H9 (cell line): ENCODE data around the gene NOX1. TPM values are rescaled to one million over a fixed set of nuclear protein-coding genes. Genes with fewer than 3 reads are reported as not detected.

Source experiments
- DNase-seq: peaks from one replicate; pipeline ENCODE4 v3.0.0-alpha.2; 2017
- H2AFZ ChIP-seq: one replicate; pipeline ENCODE4 v1.6.1; 2013; ENCODE audit warnings: mild to moderate bottlenecking, low read length, control low read depth, moderate library complexity
- H2AK5ac ChIP-seq: 2 replicates; pipeline ENCODE4 v1.6.1; 2013; ENCODE audit warnings: low read length, control low read depth, mixed read lengths; ENCODE audit not compliant: insufficient read length
- H2BK120ac ChIP-seq: one replicate; pipeline ENCODE4 v1.6.1; 2013; ENCODE audit warnings: low read depth, mild to moderate bottlenecking, low read length, control low read depth, inconsistent platforms; ENCODE audit not compliant: poor library complexity, severe bottlenecking
- H2BK12ac ChIP-seq: 2 replicates; pipeline ENCODE4 v1.6.1; 2013; ENCODE audit warnings: low read length, control low read depth, mixed read lengths, low read depth; ENCODE audit not compliant: insufficient read length
- H2BK15ac ChIP-seq: 2 replicates; pipeline ENCODE4 v1.6.1; 2013; ENCODE audit warnings: low read depth, low read length, control low read depth
- H2BK20ac ChIP-seq: one replicate; pipeline ENCODE4 v1.6.1; 2013; ENCODE audit warnings: low read depth, mild to moderate bottlenecking, low read length, control low read depth, inconsistent platforms; ENCODE audit not compliant: poor library complexity, severe bottlenecking
- H2BK5ac ChIP-seq: 2 replicates; pipeline ENCODE4 v1.6.1; 2013; ENCODE audit warnings: low read length, control low read depth, mixed read lengths; ENCODE audit not compliant: insufficient read length
- H3K14ac ChIP-seq: 2 replicates; pipeline ENCODE4 v1.6.1; 2013; ENCODE audit warnings: low read length, control low read depth; ENCODE audit not compliant: insufficient read depth
- H3K18ac ChIP-seq: 2 replicates; pipeline ENCODE4 v1.6.1; 2013; ENCODE audit warnings: low read depth, mild to moderate bottlenecking, mixed read lengths, low read length, control low read depth; ENCODE audit not compliant: insufficient read length
- H3K23ac ChIP-seq: 2 replicates; pipeline ENCODE4 v1.6.1; 2013; ENCODE audit warnings: low read length, control low read depth, mixed read lengths, low read depth; ENCODE audit not compliant: insufficient read length
- H3K23me2 ChIP-seq: 2 replicates; pipeline ENCODE4 v1.6.1; 2013; ENCODE audit warnings: low read depth, mild to moderate bottlenecking, mixed read lengths, low read length, control low read depth; ENCODE audit not compliant: insufficient read length, poor library complexity, severe bottlenecking
- H3K27ac ChIP-seq: 2 replicates; pipeline ENCODE4 v1.5.1; 2013; ENCODE audit warnings: low read length, control low read depth, mixed read lengths, low read depth; ENCODE audit not compliant: insufficient read length
- H3K27me3 ChIP-seq: 2 replicates; pipeline ENCODE4 v1.6.1; 2013; ENCODE audit warnings: low read length, control low read depth, inconsistent platforms; ENCODE audit not compliant: insufficient read depth
- H3K4ac ChIP-seq: 2 replicates; pipeline ENCODE4 v1.6.1; 2013; ENCODE audit warnings: low read depth, mild to moderate bottlenecking, control low read depth, inconsistent platforms, low read length, moderate library complexity
- H3K4me1 ChIP-seq: 2 replicates; pipeline ENCODE4 v1.6.1; 2013; ENCODE audit warnings: low read length, control low read depth, inconsistent platforms; ENCODE audit not compliant: insufficient read depth
- H3K4me2 ChIP-seq: 2 replicates; pipeline ENCODE4 v1.6.1; 2013; ENCODE audit warnings: low read length, control low read depth, mixed read lengths; ENCODE audit not compliant: insufficient read length, insufficient read depth
- H3K56ac ChIP-seq: 2 replicates; pipeline ENCODE4 v1.6.1; 2013; ENCODE audit warnings: low read depth, mild to moderate bottlenecking, mixed read lengths, low read length, control low read depth; ENCODE audit not compliant: insufficient read length
- H3K79me1 ChIP-seq: 2 replicates; pipeline ENCODE4 v1.6.1; 2013; ENCODE audit warnings: low read depth, mild to moderate bottlenecking, moderate library complexity, low read length, control low read depth, inconsistent platforms; ENCODE audit not compliant: insufficient read depth, poor library complexity, severe bottlenecking
- H3K79me2 ChIP-seq: 2 replicates; pipeline ENCODE4 v1.6.1; 2013; ENCODE audit warnings: low read length, control low read depth, inconsistent platforms; ENCODE audit not compliant: insufficient read depth
- H3K9ac ChIP-seq: 2 replicates; pipeline ENCODE4 v1.6.1; 2013; ENCODE audit warnings: low read length, control low read depth, mixed read lengths; ENCODE audit not compliant: insufficient read length; ENCODE audit errors: extremely low read depth
- H3K9me3 ChIP-seq: one replicate; pipeline ENCODE4 v1.6.1; 2013; ENCODE audit warnings: low read depth, low read length, inconsistent platforms; ENCODE audit not compliant: control insufficient read depth
- H3T11ph ChIP-seq: one replicate; pipeline ENCODE4 v1.6.1; 2013; ENCODE audit warnings: mild to moderate bottlenecking, low read length, control low read depth, inconsistent platforms
- H4K20me1 ChIP-seq: one replicate; pipeline ENCODE4 v1.6.1; 2013; ENCODE audit not compliant: control insufficient read depth, insufficient read length, insufficient read depth
- H4K5ac ChIP-seq: 2 replicates; pipeline ENCODE4 v1.6.1; 2013; ENCODE audit warnings: low read depth, mild to moderate bottlenecking, mixed read lengths, low read length, control low read depth; ENCODE audit not compliant: insufficient read length
- H4K8ac ChIP-seq: replicated peaks from 2 replicates; pipeline ENCODE4 v1.6.1; 2013; ENCODE audit warnings: low read length, control low read depth, mixed read lengths, low read depth; ENCODE audit not compliant: insufficient read length
- H4K91ac ChIP-seq: 2 replicates; pipeline ENCODE4 v1.6.1; 2013; ENCODE audit warnings: low read depth, mild to moderate bottlenecking, moderate library complexity, mixed read lengths, low read length, control low read depth; ENCODE audit not compliant: insufficient read length
- H3K27ac Mint-ChIP-seq, 3 experiments: 2 replicates in 2 of 3; 3 replicates in 1 of 3; pipeline ENCODE4 v1.8.0; 2020 to 2021; ENCODE audit warnings: mixed read lengths in 3 of 3, mild to moderate bottlenecking in 1 of 3, moderate library complexity in 1 of 3
- H3K27me3 Mint-ChIP-seq: 2 replicates; pipeline ENCODE4 v1.8.0; 2021; ENCODE audit warnings: low read depth, mild to moderate bottlenecking, moderate library complexity, mixed read lengths
- H3K36me3 Mint-ChIP-seq, 3 experiments: 2 replicates in 2 of 3; 3 replicates in 1 of 3; pipeline ENCODE4 v1.8.0; 2020 to 2021; ENCODE audit warnings: low read depth in 3 of 3, mixed read lengths in 3 of 3; ENCODE audit not compliant: insufficient read depth in 1 of 3
- H3K4me1 Mint-ChIP-seq, 2 experiments: 2 replicates each; pipeline ENCODE4 v1.8.0; 2020; ENCODE audit warnings: mixed read lengths in 2 of 2
- H3K4me3 Mint-ChIP-seq, 2 experiments: 2 replicates in 1 of 2; 3 replicates in 1 of 2; pipeline ENCODE4 v1.8.0; 2020 to 2021; ENCODE audit warnings: mild to moderate bottlenecking in 2 of 2, mixed read lengths in 2 of 2, moderate library complexity in 1 of 2
- H3K9me3 Mint-ChIP-seq, 2 experiments: 2 replicates in 1 of 2; 3 replicates in 1 of 2; pipeline ENCODE4 v1.8.0; 2020; ENCODE audit warnings: mild to moderate bottlenecking in 2 of 2, mixed read lengths in 2 of 2, moderate library complexity in 1 of 2
- WGBS: extraction: QIAGEN DNeasy Blood & Tissue Kit; methylation state at CpG from one replicate; pipeline ENCODE4 v1.1.7; 2013; ENCODE audit warnings: missing lambda C conversion rate, low lambda C conversion rate, mixed read lengths; ENCODE audit not compliant: insufficient read length; ENCODE audit errors: extremely low coverage; 5-methylcytosine and 5-hydroxymethylcytosine counted together
- total RNA-seq: library from RNA; stranded (reverse); gene quantifications from 2 replicates; pipeline ENCODE4 v1.2.1, GENCODE V29; 2021
- TF ChIP-seq, protein P1 (sequence below): fragments of 200-600 bp; sonication (generic); conservative IDR thresholded peaks from 3 replicates; pipeline ENCODE4 v1.8.0; 2021; ENCODE audit warnings: antibody characterized with exemption, mild to moderate bottlenecking

NOX1 gene
- total RNA-seq, 1 experiment from 2014 or later, result not detected

DNA sequence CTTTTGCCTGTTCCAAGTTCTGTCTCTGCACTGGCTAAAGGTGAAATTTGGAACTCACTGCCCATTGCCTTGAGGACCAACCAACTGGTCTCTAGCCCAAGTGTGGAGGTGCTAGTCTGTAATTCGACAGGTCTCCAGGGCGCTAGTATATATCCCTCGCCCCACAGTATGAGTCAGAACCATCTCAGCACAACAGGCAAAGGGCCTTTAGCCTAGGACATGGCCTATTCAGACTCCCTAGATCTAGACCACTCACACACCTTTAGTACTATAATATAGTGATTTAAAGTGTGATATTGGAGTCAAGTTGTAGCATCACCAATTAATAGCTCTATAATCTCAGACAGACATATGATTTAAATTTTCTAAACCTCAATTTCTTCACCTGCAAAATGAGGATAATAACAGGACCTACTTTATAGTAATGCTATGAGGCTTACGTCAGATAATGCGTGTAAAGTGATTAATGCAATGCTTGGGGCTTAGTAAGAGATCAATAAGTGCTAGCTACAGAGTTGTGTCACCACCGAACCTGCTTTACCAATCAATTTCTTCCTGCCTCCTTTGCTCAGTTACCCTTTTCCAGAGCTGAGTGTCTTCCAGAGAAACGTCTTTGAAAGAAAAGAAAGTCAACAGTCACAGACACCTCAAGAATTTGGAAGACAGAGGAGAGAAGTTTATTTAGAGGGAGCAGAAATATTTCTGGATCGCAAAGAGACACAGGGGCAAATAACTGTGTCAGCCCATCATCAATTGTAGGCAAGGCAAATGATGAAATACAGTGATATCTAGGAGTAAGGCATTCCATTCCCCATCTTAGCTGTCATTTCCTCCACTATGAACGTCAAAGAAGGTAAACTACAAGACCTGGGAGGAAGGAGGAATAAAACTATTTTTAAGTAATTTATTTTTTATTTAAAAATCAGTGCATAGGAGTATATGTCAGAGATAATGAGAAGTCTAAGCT is 2.3 kb downstream of the NOX1 start:
- Histone ChIP-seq H3K27ac (no peak overlapping the region), H3K79me1 (no peaks in the 10 kb centered on the region), H2BK120ac (no peak overlapping the region), H2AFZ (no peak overlapping the region), H3K23ac (no peak overlapping the region), H2BK12ac (no peak overlapping the region), H2BK20ac (no peak overlapping the region), H3K9me3 (peaks cover 38% of the 10 kb centered on the region), H2AK5ac (no peak overlapping the region), H2BK15ac (no peak overlapping the region), H2BK5ac (no peak overlapping the region), H3K4me1 (no peaks in the 10 kb centered on the region), H3K18ac (no peak overlapping the region), H3K23me2 (no peaks in the 10 kb centered on the region), H3T11ph (no peak overlapping the region), H4K5ac (no peak overlapping the region), H3K9ac (no peak overlapping the region), H3K56ac (no peak overlapping the region), H3K14ac (no peak overlapping the region), H3K79me2 (no peaks in the 10 kb centered on the region), H3K27me3 (no peaks in the 10 kb centered on the region), H3K4ac (no peak overlapping the region), H4K91ac (no peak overlapping the region), H3K4me2 (no peak overlapping the region), H4K20me1 (no peaks in the 10 kb centered on the region), H4K8ac (no peak overlapping the region)
- Mint-ChIP-seq H3K27ac (no peak overlapping the region), H3K27me3 (peaks cover 2% of the 10 kb centered on the region; the same call in 1 of the 2 replicates), H3K9me3 (peaks cover 56 to 57% of the 10 kb centered on the region in 2 experiments), H3K36me3 (peaks cover 0 to 2% (median 2%) of the 10 kb centered on the region in 3 experiments; a peak in 2 of 7 replicates), H3K4me3 (no peak overlapping the region), H3K4me1 (peaks cover 3% of the 10 kb centered on the region in 2 experiments)
- WGBS, result no CpG with 5 or more reads among the region's 9 CpGs
- TF ChIP-seq, protein P1, sequence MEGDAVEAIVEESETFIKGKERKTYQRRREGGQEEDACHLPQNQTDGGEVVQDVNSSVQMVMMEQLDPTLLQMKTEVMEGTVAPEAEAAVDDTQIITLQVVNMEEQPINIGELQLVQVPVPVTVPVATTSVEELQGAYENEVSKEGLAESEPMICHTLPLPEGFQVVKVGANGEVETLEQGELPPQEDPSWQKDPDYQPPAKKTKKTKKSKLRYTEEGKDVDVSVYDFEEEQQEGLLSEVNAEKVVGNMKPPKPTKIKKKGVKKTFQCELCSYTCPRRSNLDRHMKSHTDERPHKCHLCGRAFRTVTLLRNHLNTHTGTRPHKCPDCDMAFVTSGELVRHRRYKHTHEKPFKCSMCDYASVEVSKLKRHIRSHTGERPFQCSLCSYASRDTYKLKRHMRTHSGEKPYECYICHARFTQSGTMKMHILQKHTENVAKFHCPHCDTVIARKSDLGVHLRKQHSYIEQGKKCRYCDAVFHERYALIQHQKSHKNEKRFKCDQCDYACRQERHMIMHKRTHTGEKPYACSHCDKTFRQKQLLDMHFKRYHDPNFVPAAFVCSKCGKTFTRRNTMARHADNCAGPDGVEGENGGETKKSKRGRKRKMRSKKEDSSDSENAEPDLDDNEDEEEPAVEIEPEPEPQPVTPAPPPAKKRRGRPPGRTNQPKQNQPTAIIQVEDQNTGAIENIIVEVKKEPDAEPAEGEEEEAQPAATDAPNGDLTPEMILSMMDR, result no peak
- no peak for DNase-seq
